GM19463 (cell line): ENCODE results near the gene NR3C1.
A peak's percentile ranks its signal among the peaks of the same experiment; 100 is the strongest.

ENCODE experiments used
- ATAC-seq: cut with Tn5 transposase; IDR thresholded peaks from one replicate; pipeline ENCODE4 v1.9.1; 2021; ENCODE audit warnings: mild to moderate bottlenecking, moderate library complexity; ENCODE audit not compliant: unreplicated experiment

Gene NR3C1

DNA sequence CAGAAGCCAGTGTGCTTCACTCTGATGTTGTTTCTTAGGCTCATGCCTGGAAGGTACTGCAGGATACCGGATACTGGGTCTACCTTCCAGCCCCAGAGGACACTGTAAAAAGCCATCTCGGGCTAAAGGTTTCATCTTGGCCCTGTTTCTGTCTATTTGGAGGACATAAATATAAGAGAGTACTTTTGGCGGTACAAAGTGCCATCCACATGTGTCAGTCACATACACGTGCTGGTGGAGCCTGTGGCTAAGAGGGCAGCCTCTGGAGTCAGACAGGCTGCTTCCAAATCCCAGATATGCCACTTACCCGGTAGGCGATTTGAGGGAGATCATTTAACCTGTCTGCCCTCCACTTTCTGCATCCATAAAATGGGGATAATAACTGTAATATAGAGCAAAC is 160.4 kb downstream of the NR3C1 start:
- no peak for ATAC-seq

DNA sequence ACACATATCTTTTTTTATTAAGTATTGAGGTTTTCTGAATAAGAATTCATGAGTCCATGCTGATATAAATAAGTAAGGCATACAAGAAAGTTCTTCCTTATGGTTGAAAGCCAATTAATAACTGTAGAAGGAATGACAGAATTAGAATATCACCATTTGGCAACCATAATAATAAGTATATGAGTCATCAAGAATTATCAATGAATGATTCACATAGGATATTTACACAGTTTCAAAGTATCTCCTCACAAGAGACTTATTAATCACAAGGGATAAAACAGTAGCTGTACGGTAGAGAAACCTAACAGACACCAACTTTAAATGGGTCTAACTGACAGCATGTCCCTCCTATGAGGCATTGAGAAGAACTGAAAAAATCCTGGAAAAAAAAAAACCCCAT is 161.6 kb downstream of the NR3C1 start:
- no peak for ATAC-seq

DNA sequence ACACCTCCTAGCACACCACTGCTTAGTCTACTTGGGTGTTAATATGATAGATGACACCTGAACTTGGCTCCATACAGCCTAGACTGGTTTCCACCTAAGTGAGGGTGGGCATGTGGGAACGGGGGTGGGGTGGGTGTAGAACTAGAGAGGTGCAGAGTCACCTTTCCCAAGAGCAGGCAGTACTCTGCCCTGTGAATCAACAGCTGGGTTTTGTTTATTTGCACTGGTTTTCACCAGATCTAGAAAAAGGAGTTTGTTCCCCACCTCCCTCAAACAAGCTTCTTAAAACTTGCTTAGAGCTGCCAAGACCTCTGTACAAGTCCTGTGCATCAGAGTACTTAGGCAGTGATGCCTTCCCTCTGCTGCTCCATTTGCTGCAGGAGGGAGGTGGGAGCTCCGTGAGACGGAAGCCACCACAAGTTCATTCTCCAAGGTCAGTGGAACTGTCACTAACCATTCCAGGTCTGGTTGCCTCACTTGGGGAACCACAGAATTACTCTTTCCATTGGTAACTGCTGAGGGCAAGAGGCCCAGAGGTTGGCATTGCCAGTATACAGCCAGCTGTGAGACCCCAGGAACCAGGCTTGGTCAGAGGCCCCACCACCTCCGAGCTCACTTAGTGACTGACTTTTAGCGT is 163.5 kb downstream of the NR3C1 start:
- ATAC-seq = no peak

DNA sequence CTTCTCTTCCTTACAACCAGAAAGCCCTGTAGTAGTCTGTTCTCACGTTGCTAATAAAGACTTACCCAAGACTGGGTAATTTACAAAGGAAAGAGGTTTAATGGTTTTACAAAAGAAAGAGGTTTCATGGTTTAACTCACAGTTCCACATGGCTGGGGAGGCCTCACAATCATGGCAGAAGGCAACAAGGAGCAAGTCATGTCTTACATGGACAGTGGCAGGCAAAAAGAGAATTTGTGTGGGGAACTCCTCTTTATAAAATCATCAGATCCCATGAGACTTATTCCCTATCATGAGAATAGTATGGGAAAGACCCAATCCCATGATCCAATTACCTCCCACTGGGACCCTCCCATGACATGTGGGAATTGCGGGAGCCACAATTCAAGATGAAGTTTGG is 164.9 kb downstream of the NR3C1 start:
- ATAC-seq = no peak

DNA sequence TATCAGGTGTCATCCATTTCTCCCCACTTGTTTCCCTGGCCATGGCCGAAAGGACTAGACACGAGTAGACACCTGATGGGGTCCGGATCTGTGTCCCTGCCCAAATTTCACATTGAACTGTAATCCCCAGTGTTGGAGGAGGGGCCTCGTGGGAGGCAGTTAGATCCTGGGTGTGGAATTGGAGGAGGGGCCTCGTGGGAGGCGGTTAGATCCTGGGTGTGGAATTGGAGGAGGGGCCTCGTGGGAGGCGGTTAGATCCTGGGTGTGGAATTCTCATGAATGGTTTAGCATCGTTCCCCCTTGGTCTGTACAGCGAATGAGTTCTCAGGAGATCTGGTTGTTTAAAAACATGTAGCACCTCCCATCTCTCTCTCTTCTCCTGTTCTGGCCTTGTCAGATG is 165.8 kb downstream of the NR3C1 start:
- no peak for ATAC-seq

DNA sequence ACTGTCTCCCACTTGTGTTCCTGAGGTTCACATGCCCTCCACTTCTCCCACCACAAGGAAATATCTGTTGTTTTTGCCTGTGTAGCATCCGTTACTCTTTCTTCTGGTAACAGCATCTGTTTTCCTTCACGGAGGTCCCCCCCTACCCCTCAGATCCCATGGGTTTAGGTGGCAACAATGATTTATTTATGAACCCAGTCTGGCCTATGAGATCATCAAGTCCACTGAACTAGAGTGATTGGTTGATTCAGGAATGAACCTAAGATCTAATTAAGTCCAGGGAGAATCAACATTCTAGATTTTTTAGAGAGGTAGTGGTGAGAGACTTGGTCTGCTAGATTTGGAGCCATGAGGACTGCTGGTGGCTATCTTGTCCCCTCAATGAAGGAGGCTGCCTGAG is 166.8 kb downstream of the NR3C1 start:
- no peak for ATAC-seq

DNA sequence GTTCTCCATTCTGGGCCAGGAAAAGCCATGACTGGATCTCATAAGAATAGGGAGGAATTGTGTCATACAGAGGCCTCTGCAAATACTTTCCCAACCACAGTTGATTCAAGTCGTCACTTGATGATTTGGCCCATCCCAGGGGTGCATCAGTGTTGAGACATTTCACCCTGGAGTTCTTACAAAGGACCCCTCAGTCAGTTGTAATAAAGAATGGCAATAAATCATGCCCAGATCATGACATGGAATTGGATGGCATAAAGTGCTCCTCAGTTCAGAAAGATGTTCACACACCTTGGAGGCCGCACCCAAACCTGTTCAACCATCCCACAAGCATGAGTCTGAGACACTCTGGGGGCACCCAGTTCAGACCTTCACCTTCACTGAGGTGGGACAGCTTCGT is 168.1 kb downstream of the NR3C1 start:
- no peak for ATAC-seq

DNA sequence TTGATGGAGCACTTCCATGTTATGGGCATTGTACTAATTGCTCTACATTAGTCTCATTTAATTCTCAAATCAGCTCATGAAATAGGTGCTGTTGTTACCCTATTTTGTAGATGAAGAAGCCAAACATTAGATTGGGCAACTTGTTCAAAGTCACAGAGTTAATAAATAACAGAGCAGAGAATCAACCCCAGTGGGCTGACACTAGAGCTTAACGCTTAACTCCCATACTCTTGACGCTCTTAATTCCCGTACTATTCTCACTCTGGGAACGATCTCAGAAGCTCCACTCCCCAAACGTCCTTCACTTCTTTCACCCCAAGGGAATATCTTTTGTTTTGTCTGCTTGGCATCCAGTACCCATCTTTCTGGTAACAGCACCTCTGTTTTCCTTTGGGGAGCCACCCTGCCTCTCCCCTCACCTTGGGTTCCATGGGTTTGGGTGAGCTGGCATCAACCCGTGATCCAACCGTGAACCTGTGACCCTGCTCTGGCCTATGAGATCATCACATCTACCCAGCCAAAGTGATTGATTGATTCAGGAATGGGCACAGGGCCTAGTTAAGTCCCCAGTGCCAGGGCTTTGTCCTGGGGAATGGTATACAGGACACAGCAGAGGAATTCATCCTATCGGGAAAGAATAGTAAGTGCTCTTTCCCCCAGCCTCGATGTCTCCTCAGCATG is 169.2 kb downstream of the NR3C1 start:
- ATAC-seq = no peak

DNA sequence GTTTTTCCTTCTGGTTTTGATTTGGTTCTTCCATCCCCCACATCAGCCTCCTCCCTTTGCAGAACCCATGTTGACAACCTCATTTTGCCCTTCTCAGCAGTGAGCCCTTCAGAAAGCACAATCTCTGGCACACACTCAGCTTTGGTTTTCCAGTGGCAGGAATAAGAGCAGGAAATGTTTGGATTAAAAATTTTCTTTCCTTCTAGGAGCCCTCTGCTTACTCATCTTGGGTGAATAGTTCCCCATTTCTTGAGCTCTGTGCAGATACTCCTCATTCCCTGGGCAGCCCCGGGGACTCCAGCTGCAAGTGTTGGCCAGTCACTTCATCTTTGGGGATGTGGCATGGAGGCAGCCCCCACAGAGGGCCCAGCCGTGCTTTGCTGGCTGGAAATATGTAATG is 170.5 kb downstream of the NR3C1 start:
- ATAC-seq = no peak

DNA sequence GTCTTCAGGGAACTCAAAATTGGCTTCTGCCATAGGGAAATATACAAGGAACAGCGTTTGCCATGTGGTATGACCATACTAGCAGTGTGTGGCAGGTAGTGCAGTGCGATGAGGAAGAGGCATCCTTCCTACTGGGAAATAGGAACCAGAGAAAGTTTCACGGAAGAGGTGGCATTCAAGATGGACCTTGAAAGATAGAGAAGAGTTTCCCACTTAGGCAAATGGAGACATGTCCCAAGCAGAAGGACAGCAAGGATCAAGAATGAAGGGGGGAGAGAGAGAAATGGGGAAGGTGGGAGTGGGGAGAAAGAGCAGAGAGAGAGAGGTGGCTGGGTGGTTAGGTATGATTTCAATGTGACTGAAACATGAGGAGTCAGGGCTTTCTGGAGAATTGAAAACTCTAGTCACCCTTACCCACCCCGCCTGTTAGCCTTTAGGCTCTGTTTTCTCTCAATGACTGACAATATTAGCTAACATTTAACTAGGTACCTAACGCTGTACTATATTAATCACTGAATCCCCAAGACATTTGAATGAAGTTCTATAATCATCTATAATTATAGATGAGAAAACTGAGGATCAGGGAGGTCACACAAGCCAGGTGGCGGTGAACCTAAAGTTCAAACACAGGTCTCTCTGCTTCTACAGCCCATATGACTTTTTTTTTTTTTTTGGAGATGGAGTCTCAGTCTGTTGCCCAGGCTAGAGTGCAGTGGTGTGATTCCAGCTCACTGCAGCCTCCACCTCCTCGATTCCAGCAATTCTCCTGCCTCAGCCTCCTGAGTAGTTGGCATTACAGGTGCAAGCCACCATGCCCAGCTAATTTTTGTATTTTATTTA is 171.3 kb downstream of the NR3C1 start:
- ATAC-seq = peak; percentile 28

DNA sequence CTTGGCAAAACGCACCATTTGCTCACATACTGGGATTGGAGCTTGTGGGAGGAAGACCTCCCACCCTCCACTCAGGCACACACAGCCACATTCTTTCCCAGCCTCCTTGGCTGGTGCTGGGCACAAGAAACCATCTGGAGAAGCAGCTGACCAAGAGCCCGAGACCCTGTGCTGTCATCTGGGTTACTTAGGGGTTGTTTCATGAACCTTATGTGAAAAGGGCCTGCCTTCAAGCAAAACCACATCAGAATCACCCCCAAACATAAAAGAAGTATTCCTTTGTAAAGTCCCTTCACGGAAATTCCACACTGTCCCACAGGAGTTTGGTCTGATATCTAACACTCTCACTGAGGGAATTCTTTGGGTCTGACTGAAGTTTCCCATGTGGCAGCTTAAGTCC is 172.1 kb downstream of the NR3C1 start:
- ATAC-seq = no peak

DNA sequence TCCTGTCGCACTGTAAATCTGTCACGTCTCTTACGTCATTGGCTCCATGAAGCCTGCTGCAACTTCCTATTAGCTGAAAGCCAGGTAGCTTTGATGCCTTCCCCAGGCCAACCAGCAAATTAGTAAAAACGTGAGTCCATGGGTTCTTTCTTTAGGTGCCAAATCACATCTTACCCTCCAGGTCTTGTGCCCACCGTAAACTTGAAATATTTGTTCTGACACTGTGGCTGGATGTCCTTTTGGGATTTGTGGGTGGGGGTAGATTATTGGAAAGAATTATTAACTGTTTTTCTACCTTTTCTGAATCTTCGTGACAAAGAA is 172.8 kb downstream of the NR3C1 start:
- no peak for ATAC-seq

DNA sequence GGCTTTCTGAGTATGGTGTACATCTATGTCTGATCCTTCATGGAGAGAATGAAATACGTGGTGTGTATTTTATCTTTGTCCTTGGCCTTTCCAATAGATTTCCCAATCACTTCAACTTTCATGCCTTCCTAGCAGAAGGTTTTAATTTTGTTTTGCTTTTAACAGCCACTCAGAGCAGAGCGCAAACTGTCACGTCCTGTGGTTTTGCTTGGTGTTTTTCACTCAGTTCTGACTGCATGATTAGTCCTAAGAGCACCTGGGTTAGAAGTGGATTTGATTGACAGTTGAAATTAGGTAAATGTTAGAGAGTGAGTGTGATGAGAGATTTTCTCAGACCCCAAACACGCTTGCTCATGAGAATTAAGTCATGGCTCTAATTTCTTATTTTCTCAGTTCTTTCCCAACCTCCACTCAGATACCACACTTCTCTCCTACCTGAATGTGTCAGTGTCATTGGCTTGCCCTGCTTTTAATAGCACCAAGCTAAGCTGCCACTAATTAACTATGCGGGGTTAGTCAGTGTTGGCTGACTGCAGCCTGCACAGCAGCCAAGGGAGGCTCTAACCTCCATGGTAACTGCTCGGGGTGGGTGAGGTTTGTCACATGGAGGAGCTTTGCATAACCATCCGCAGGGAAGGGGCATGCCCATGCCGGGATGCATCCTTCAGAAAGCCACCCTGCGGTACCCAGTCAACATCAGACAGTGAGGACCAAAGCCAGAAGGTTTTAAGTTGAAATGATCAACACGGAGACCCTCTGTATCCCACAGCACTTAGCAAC is 173.4 kb downstream of the NR3C1 start:
- ATAC-seq = peak; percentile 75

DNA sequence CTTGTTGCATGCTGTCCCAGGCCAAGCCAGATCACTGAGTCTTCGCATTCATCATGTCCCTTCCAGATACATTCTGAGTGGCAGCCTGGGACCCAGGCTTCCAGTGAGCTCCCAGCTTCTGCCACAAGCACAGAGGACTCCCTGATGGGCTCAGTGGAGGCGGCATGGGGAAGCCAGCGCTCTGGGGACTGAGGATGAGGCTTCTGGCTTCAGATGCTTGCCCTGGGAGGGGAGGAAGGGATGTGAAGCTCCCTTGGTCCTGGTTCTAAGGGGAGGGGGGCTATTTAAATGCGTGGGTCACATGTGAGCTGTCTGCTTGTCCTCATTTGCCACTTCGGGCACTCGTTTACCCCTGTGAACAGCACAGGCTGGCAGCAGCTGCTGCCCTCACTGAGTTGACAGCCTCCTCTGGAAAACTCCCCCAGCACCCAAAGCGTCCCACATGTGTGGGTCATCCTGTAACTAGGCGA is 174.0 kb downstream of the NR3C1 start:
- ATAC-seq = peak; percentile 38

DNA sequence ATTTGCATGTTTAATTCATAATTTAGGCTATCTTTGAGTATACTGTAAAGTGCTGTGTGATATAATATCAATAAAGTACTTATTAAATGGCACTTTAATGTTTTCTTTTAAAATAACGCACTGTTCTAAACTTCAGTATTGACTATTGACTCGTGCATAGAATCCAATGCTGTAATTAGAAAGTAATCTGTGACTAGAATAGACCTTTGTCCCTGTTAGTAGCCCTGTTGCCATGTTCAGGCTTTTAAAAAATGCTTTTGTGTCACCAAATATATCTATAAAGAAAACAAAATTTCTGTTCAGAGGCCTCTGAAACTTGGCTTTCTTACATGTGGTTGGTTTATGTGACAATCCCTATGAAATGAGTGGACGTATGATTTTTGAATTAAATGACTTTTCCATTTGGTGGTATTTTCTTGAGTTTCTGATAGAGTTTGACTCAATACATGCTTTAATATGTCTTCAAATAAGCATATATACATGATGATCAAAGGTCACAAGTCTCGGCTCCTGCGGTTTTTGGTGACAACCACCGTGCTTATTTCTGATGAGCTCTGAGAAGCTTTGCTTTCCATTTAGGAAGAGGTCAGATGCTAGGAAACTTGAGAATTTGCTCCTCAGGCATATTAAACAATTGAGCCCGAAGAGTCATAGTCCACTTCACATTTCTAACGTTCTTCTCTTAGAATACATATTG is 174.7 kb downstream of the NR3C1 start:
- no peak for ATAC-seq
